CD14-positive monocyte (primary cell): Measurements from ENCODE around the gene CDH13. TPM values are rescaled to one million over a fixed set of nuclear protein-coding genes. Genes with fewer than 3 reads are reported as not detected.

Experiments
- DNase-seq, 3 donors: peaks; one replicate each; pipeline ENCODE4 v3.0.0-alpha.2; 2011 to 2022
- H2AFZ ChIP-seq: 2 replicates; pipeline ENCODE4 v1.6.0; 2012; ENCODE audit warnings: mild to moderate bottlenecking, low read depth, low read length, inconsistent platforms; ENCODE audit not compliant: insufficient read depth, poor library complexity, severe bottlenecking
- H3K27ac ChIP-seq, 2 donors: 1 replicate in 1 of 2; 2 replicates in 1 of 2; pipeline ENCODE4 v1.5.1; 2012 to 2013; ENCODE audit warnings: low read length in 2 of 2, control low read depth in 1 of 2, inconsistent platforms in 1 of 2, low read depth in 1 of 2, mild to moderate bottlenecking in 1 of 2
- H3K27me3 ChIP-seq, 2 donors: one replicate each; pipeline versions ENCODE4 v1.6.0 to v1.6.1; 2011 to 2013; ENCODE audit warnings: low read length in 2 of 2; ENCODE audit not compliant: control insufficient read depth in 2 of 2, insufficient read depth in 2 of 2
- H3K36me3 ChIP-seq, 2 donors: replicated peaks in 1 of 2; 1 replicate in 1 of 2; 2 replicates in 1 of 2; pipeline versions ENCODE4 v1.5.1 to v1.6.1; 2012 to 2013; ENCODE audit warnings: low read length in 2 of 2, control low read depth in 1 of 2, inconsistent platforms in 1 of 2, mild to moderate bottlenecking in 1 of 2; ENCODE audit not compliant: insufficient read depth in 2 of 2, control insufficient read depth in 1 of 2
- H3K4me1 ChIP-seq, 2 donors: 1 replicate in 1 of 2; 2 replicates in 1 of 2; pipeline versions ENCODE4 v1.5.1 to v1.6.1; 2012 to 2013; ENCODE audit warnings: low read length in 2 of 2, control low read depth in 1 of 2, inconsistent platforms in 1 of 2, mild to moderate bottlenecking in 1 of 2, moderate library complexity in 1 of 2; ENCODE audit not compliant: insufficient read depth in 2 of 2, control insufficient read depth in 1 of 2
- H3K4me2 ChIP-seq: replicated peaks from 2 replicates; pipeline ENCODE3; 2012; ENCODE audit warnings: low read length, moderate library complexity, mild to moderate bottlenecking; ENCODE audit not compliant: poor library complexity, severe bottlenecking; ENCODE audit errors: extremely low read depth
- H3K4me3 ChIP-seq, 3 experiments: fragments of 200-600 bp in 1 of 3; sonication (generic) in 1 of 3; replicated peaks in 1 of 3; 1 replicate in 2 of 3; 2 replicates in 1 of 3; pipeline ENCODE4 v1.5.1; 2011 to 2013; ENCODE audit warnings: low read length in 3 of 3, mild to moderate bottlenecking in 3 of 3, control low read depth in 2 of 3, low read depth in 2 of 3, inconsistent platforms in 1 of 3, moderate library complexity in 1 of 3
- H3K79me2 ChIP-seq: 2 replicates; pipeline ENCODE4 v1.6.0; 2012; ENCODE audit warnings: mild to moderate bottlenecking, control low read depth, inconsistent platforms, low read length, moderate library complexity; ENCODE audit not compliant: insufficient read depth
- H3K9ac ChIP-seq: 2 replicates; pipeline ENCODE4 v1.6.0; 2017; ENCODE audit warnings: low read length, mild to moderate bottlenecking; ENCODE audit not compliant: insufficient read depth, poor library complexity, severe bottlenecking
- H3K9me3 ChIP-seq, 2 donors: replicated peaks in 1 of 2; 1 replicate in 1 of 2; 2 replicates in 1 of 2; pipeline versions ENCODE4 v1.5.1 to v1.6.1; 2012 to 2013; ENCODE audit warnings: low read length in 2 of 2, control low read depth in 1 of 2; ENCODE audit not compliant: control insufficient read depth in 1 of 2, insufficient read depth in 1 of 2
- H4K20me1 ChIP-seq: 2 replicates; pipeline ENCODE4 v1.6.0; 2012; ENCODE audit warnings: mild to moderate bottlenecking, low read length, control low read depth, moderate library complexity; ENCODE audit not compliant: insufficient read depth
- H3K27ac Mint-ChIP-seq, 7 donors: one replicate each; pipeline ENCODE4 v1.8.0; 2020; ENCODE audit warnings: mild to moderate bottlenecking in 7 of 7, mixed read lengths in 7 of 7, moderate library complexity in 6 of 7, inconsistent platforms in 2 of 7
- H3K27me3 Mint-ChIP-seq, 3 donors: one replicate each; pipeline ENCODE4 v1.8.0; 2021 to 2022; ENCODE audit warnings: low read depth in 3 of 3, mild to moderate bottlenecking in 3 of 3, mixed read lengths in 3 of 3, moderate library complexity in 3 of 3, inconsistent platforms in 1 of 3
- H3K36me3 Mint-ChIP-seq, 2 donors: one replicate each; pipeline ENCODE4 v1.8.0; 2020; ENCODE audit warnings: mixed read lengths in 2 of 2, inconsistent platforms in 1 of 2, mild to moderate bottlenecking in 1 of 2
- H3K4me1 Mint-ChIP-seq: one replicate; pipeline ENCODE4 v1.8.0; 2020; ENCODE audit warnings: mild to moderate bottlenecking, mixed read lengths
- H3K4me3 Mint-ChIP-seq, 2 donors: one replicate each; pipeline ENCODE4 v1.8.0; 2020; ENCODE audit warnings: mild to moderate bottlenecking in 2 of 2, mixed read lengths in 2 of 2, moderate library complexity in 1 of 2
- H3K9me3 Mint-ChIP-seq, 7 donors: one replicate each; pipeline ENCODE4 v1.8.0; 2020 to 2022; ENCODE audit warnings: mixed read lengths in 7 of 7, mild to moderate bottlenecking in 6 of 7, moderate library complexity in 6 of 7, inconsistent platforms in 2 of 7
- CTCF ChIP-seq: fragments of 200-600 bp; IDR thresholded peaks from one replicate; pipeline ENCODE4 v1.8.0; 2022; ENCODE audit warnings: antibody characterized with exemption, mild to moderate bottlenecking
- WGBS: methylation state at CpG from one replicate; pipeline ENCODE4 v1.1.5; 2013; ENCODE audit warnings: missing lambda C conversion rate; ENCODE audit not compliant: insufficient coverage; 5-methylcytosine and 5-hydroxymethylcytosine counted together
- intact Hi-C, 2 donors: fragments of 100-400 bp; cut with micrococcal nuclease; formaldehyde crosslinking; loops; one replicate each; pipeline versions ENCODE4 v1.15.0 to v1.15.1; 2023
- polyA plus RNA-seq, 3 donors: library from polyadenylated mRNA; depleted of rRNA in 1 of 3; unstranded in 2 of 3; stranded (reverse) in 1 of 3; fragments of 300-500 nt in 2 of 3; fragments of >200 nt in 1 of 3; fragmentation: Illumina TruSeq in 2 of 3; gene quantifications; 1 replicate in 2 of 3; 2 replicates in 1 of 3; pipeline ENCODE4 v1.2.3, GENCODE V29; 2012 to 2021

The CDH13 gene
- polyA plus RNA-seq, 3 donors = 0.13 to 0.19 TPM; not detected in 1

GRCh38 chr16:83271123-83271522 lies 644.4 kb downstream of the CDH13 start:
- Histone ChIP-seq H3K27me3 (no peaks in the 10 kb centered on the region), H3K4me2 (no peak overlapping the region), H3K27ac (no peak overlapping the region), H3K79me2 (no peaks in the 10 kb centered on the region), H3K9me3 (no peaks in the 10 kb centered on the region), H3K4me1 (no peaks in the 10 kb centered on the region), H3K4me3 (no peak overlapping the region), H4K20me1 (no peaks in the 10 kb centered on the region), H3K9ac (no peak overlapping the region), H2AFZ (no peak overlapping the region), H3K36me3 (no peaks in the 10 kb centered on the region)
- H3K27ac Mint-ChIP-seq = no peak overlapping the region
- WGBS = no CpG with 5 or more reads among the region's 2 CpGs
- TF ChIP-seq CTCF = no peak
- H3K4me3 Mint-ChIP-seq = no peak overlapping the region
- peaks cover 0 to 5% (median 1%) of the 10 kb centered on the region in 3 donors for H3K27me3 Mint-ChIP-seq
- peaks cover 0 to 3% (median under 1%) of the 10 kb centered on the region in 7 donors for H3K9me3 Mint-ChIP-seq
- no peaks in the 10 kb centered on the region for H3K36me3 Mint-ChIP-seq
- H3K4me1 Mint-ChIP-seq = no peaks in the 10 kb centered on the region
- no peak for DNase-seq
- intact Hi-C loops = no loop called here

- Histone ChIP-seq H3K9me3 (no peaks in the 10 kb centered on the region), H3K27me3 (no peaks in the 10 kb centered on the region), H3K4me3 (no peak overlapping the region), H3K79me2 (no peaks in the 10 kb centered on the region), H3K9ac (no peak overlapping the region), H3K4me1 (no peaks in the 10 kb centered on the region), H3K36me3 (no peaks in the 10 kb centered on the region), H3K27ac (no peak overlapping the region), H4K20me1 (no peaks in the 10 kb centered on the region), H2AFZ (no peak overlapping the region), H3K4me2 (no peak overlapping the region)
- WGBS = no CpG with 5 or more reads among the region's 5 CpGs
- intact Hi-C loops = no loop called here
- Mint-ChIP-seq H3K4me3 (no peak overlapping the region), H3K27me3 (peaks cover 0 to 2% (median 1%) of the 10 kb centered on the region in 3 donors), H3K27ac (no peak overlapping the region), H3K4me1 (no peaks in the 10 kb centered on the region), H3K9me3 (peaks cover 0 to 4% (median 2%) of the 10 kb centered on the region in 7 donors), H3K36me3 (no peaks in the 10 kb centered on the region)
- no peak for DNase-seq
- TF ChIP-seq CTCF = no peak
Observed at GRCh38 chr16:83271970-83272575, 645.3 kb downstream of the CDH13 start.
